ENCODE measurements around the gene STIP1. TPM values are rescaled to one million over a fixed set of nuclear protein-coding genes. Genes with fewer than 3 reads are reported as not detected.
A peak's percentile ranks its signal among the peaks of the same experiment; 100 is the strongest.

Gene STIP1
- total and polyA plus RNA-seq, 9 of the 15 experiments (the other 6 are each of a cell fraction or from before 2014, with no cell fraction given), result 58.1 to 465 (median 346) TPM

- no peak for TF ChIP-seq ZNF280B (CRISPR knock-in tag; IDR thresholded peaks at IDR 0.05)
- no peak for TF ChIP-seq ZBTB43 (CRISPR knock-in tag; IDR thresholded peaks at IDR 0.05)
- no peak for TF ChIP-seq HNRNPUL1 (IDR thresholded peaks at IDR 0.05; ENCODE audit: low read length)
- no peak for TF ChIP-seq ZNF408 (CRISPR knock-in tag; IDR thresholded peaks at IDR 0.05; ENCODE audit: low read depth)
- TF ChIP-seq KDM2B (CRISPR knock-in tag; IDR thresholded peaks at IDR 0.05), result peak; percentile 82; the same call in 1 of the 2 replicates
- 0 out of 2 replicates have a peak, but pooled peaks have one; percentile 71 for TF ChIP-seq ZNF224 (CRISPR knock-in tag; IDR thresholded peaks at IDR 0.05)
- no peak for TF ChIP-seq SNRNP70 (optimal IDR thresholded peaks at IDR 0.05; ENCODE audit: low read depth, low read length)
- TF ChIP-seq MTA2 (IDR thresholded peaks at IDR 0.05; ENCODE audit: low read depth), result no peak
- no peak for TF ChIP-seq MITF (IDR thresholded peaks at IDR 0.05)
- TF ChIP-seq MGA (IDR thresholded peaks at IDR 0.05), result peak; percentile 95
- TF ChIP-seq NR3C1 (CRISPR knock-in tag; IDR thresholded peaks at IDR 0.05), result no peak
Measured at GRCh38 chr11:64246871-64247728, 61.1 kb downstream of the STIP1 start, which contains the start of gene PPP1R14B (continued).
